ENCODE results near the gene RABL2B.

GRCh38 chr22:50724616-50725015 lies 58.8 kb downstream of the RABL2B start:
- TF ChIP-seq CTCF (IDR thresholded peaks at IDR 0.05; ENCODE audit: low read length) (no peak), EZH2 (optimal IDR thresholded peaks at IDR 0.05; ENCODE audit: low read depth, low read length) (no peak)
